LNCAP (cell line): ENCODE data around the gene GMEB2.

Experiments used
- TF ChIP-seq, protein P1 (sequence below): fragments of 450-650 bp; IDR thresholded peaks from 2 replicates; pipeline ENCODE4 v1.5.1; 2017; ENCODE audit warnings: mild to moderate bottlenecking

The GMEB2 gene

DNA sequence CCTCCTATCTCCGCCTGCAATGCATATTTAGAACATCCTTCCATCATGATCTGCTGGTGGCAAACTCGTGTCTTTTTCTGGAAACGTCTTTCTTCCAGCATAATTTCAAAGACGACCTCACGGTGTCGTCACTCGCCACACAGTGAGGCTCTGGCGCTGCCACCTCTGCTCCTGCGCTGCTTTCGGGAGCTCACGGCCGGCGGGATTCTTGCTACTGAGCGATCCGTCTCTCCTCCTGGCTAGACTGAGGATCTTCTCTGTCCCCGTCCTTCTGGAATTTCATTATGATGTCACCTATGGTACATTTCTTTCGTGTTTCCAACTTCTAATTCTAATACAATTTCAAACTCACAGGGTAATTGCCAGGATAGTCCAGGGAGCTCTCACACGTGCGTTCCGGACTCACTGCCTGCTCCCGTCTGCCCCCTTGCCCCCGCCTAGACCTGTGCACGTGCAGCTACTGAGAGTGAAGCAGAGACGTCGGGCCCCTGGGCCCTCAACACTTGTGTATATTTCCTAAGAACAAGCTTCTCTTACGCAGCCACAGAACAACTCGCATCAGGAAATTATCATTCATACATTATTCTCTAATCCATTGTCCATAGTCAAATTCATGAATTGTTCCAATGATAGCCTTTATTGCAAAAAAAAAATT, 27.4 kb downstream of the GMEB2 start:
- TF ChIP-seq, protein P1, sequence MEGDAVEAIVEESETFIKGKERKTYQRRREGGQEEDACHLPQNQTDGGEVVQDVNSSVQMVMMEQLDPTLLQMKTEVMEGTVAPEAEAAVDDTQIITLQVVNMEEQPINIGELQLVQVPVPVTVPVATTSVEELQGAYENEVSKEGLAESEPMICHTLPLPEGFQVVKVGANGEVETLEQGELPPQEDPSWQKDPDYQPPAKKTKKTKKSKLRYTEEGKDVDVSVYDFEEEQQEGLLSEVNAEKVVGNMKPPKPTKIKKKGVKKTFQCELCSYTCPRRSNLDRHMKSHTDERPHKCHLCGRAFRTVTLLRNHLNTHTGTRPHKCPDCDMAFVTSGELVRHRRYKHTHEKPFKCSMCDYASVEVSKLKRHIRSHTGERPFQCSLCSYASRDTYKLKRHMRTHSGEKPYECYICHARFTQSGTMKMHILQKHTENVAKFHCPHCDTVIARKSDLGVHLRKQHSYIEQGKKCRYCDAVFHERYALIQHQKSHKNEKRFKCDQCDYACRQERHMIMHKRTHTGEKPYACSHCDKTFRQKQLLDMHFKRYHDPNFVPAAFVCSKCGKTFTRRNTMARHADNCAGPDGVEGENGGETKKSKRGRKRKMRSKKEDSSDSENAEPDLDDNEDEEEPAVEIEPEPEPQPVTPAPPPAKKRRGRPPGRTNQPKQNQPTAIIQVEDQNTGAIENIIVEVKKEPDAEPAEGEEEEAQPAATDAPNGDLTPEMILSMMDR: no peak

GRCh38 chr20:63598479-63599395, 28.2 kb downstream of the GMEB2 start:
- TF ChIP-seq, protein P1: no peak

DNA sequence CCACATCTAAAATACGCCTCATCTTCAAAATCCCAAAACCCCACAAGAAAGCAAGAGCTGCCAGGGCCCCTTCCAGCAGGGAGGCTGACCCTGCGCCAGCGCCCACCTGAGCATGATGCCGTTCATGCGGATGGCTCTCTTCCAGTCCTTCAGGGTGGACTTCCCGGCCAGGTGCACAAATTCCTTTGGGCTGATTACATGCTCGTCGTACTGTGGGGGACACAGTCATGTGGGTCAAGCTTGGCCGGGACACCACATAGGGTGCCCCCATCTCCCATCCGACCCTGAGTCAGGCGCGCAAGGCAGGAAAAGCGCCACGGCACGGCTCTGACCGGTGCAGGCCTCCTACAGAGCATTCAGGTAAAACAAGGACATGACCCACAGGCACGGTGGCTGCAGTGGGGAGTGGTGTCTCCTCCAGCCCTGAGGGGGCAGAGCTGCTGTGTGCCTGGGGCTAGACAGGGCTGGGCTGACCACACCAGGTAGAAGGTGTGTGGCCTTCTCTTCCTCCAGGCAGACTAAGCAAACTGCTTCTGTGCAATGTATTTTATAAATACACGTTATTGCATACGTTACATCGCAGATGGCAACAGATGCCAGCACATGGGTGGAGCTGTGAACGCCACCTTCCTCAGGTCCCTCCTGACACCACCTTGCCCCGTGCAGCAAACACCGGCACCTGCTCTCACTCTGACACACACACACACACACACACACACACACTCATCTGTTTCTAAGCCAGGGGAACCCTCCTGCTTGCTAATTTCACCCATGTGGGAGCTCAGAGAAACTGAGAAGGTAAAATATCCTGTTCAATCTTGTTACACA, 29.0 kb downstream of the GMEB2 start:
- TF ChIP-seq, protein P1: no peak

- TF ChIP-seq, protein P1: no peak
These were observed 30.5 kb downstream of the GMEB2 start for GRCh38 chr20:63596423-63596822.

- TF ChIP-seq, protein P1: no peak
These were observed 31.3 kb downstream of the GMEB2 start for GRCh38 chr20:63595416-63596127.

- TF ChIP-seq, protein P1: no peak
These were observed 32.8 kb downstream of the GMEB2 start for GRCh38 chr20:63594043-63594561.

DNA sequence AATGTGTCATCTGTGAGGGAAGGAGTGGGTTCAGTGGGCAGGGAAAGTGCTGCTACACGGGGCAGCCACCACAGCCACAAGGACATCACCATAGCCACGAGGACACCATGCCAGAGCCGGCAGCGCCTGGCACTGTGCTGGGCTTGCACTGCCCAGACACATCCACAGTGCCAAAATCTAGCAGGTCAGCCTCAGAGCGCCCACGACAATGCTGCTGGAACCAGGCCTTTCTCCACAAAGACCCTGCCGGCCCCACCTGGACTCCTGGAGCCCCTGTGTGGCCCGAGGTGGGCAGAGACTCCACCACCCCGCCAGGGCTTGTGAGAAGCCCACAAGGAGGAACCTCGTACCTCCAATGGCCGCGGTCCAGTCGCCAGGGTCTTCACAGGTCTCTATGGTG, 34.2 kb downstream of the GMEB2 start:
- TF ChIP-seq, protein P1: no peak
